GM04504 (cell line): Measurements from ENCODE around the gene DUS1L.
A peak's percentile ranks its signal among the peaks of the same experiment; 100 is the strongest.

Experiments
- DNase-seq: peaks from one replicate; pipeline ENCODE4 v3.0.0-alpha.2; 2012; ENCODE audit warnings: low read depth

The DUS1L gene

DNA sequence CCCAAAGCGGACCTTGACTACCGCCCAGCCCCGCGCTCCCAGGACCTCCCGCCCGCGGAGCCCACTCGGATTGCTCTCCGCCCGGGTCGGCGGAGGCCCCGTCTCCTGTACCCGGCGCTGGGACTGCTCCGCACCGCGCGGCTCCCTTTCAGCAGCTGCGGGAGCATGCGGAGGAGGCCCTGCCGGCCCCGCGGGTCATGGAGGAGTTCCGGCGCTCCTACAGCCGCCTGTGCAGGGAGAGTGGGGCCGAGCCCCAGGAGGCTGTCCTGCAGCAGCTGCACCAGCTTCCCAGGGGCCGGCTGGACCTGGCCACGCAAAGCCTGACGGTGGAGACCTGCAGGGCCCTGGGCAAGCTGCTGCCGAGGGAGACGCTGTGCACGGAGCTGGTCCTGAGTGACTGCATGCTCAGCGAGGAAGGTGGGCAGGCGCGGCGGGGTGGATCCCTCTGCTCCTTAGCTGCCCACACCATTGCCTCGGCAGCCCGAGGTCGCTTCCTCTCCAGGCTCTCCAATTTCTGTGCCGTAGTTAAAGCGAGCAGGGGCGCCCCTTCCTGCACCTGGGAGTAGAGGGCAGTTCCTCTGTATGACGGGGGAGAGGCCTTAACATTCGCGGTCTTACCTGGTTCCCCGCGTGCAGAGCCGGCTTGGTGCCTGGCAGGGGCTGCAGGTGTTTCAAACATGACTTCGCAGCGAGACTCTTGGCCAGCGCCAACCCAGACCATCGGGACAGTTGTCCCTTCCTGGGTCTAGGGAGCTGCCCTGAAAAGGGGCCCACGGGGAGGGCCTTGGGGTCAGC is 42.0 kb downstream of the DUS1L start:
- no peak for DNase-seq

DNA sequence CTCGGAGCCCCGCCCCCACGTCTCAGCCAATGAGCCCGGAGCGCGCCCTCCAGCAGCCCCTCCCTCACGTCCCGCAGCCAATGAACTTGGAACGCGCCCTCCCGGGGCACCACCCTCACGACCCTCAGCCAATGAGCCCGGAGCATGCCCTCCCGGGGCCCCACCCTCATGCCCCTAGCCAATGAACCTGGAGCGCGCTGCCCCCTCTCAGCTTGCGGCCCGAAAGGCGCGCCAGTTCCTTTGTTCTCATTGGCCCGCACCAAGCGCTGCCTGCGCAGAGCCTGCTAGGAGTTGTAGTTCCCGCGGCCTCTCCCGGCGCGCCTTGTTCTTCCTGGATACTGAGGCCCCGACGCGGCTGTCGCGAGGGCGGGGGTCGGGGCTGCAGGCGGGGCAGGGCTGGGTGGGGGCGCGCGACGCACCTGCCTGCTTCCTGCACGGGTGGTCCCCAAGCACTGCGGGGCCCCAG is 42.6 kb downstream of the DUS1L start, which contains the start of gene LRRC45:
TSS of gene LRRC45 (plus strand) at position 325 of the 466 bp plus-strand sequence. CDS start 339 bp downstream, outside the sequence.
- DNase-seq: peak; percentile 99

DNA sequence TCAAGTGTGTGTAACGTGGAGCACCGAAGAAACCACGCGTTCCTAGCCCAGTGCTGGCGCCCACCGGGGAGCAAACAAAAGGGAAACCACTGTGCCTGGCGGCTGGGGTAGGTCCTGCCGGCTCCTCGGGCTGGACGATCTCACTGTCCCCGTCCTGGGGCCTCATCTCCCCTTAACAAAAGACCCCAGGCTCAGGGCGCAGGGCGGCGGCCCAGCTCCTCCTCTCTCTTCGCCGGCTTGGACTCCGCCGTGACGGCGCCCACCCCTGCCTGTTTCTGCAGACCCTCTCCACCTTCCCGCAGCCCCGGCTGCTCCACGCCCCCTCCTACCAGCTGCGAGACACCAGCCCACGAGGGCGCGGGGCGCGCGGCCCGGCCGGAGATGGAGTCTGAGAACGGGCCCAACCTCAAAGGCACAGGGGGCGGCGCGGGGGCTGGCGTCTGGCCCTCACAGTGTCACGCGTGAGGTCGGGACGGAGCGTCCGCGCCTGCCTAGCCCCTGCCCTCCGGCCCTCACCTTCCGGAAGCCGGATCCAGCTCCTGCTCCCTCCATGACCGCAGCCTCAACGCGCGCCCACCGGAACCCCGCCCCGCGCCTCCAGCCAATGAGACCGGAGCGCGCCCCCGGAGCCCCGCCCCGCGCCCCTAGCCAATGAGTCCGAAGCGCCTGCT is 43.2 kb downstream of the DUS1L start, which contains the start of gene CENPX:
TSS of gene CENPX (minus strand) at position 569 of the 671 bp plus-strand sequence. CDS start at position 552, 17 bp downstream.
- no peak for DNase-seq

DNA sequence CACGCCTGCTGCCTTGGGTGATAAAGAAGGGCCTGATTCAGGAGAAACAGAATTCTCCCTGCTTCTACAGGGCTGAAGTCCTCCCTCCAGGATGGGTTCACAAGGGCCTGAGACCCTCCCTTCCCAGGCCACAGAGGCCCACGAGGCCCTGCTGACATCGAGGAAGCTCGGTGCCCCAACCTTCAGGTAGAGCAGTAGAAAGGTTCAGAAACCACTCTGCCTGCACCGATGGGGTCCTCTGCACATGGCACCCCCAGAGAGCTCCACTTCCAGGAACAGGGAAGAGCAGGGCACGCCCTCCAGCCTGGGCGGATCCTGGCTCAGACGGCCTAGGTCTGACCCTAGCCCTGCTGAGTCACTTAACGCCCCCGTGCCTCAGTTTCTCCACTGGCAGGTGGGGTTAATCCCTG is 43.7 kb downstream of the DUS1L start:
- DNase-seq: no peak

DNA sequence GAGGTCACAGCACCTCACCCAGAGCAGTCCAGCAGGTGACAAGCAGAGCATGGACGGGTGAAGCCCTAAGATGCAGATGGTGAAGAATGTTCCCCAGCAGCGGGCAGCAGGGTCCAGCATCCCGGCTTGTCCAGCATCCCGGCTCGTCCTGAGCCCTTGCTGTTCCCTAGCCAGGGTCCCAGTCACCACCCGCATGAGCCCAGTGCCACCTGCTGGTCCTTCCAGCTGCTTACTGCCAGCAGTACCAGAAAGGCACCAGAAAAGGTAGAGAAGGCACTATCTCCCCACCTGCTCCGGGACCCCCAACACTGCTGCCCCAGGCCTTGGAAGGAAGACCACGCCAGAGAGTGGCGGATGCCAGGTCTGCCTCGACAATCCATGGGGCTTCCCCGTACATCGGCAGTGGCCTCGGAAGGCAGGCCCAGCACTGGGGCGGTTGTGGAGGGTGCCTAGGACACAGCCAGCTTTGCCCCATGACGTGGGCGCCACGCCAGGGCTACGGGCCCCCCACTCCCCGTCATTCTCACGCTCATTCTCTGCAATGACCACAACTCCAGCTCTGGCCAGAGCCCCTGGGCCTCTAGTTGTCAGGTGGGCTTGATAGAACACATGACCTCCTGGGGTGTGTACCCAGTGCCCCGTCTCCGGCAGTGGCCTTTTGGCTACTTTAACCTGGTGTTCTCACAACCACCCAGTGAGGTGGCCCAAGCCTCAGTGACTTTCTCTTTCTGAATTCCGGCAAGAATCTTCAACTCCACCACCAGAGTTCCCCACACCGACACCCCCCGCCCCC is 44.3 kb downstream of the DUS1L start:
- peak; percentile 60 for DNase-seq

DNA sequence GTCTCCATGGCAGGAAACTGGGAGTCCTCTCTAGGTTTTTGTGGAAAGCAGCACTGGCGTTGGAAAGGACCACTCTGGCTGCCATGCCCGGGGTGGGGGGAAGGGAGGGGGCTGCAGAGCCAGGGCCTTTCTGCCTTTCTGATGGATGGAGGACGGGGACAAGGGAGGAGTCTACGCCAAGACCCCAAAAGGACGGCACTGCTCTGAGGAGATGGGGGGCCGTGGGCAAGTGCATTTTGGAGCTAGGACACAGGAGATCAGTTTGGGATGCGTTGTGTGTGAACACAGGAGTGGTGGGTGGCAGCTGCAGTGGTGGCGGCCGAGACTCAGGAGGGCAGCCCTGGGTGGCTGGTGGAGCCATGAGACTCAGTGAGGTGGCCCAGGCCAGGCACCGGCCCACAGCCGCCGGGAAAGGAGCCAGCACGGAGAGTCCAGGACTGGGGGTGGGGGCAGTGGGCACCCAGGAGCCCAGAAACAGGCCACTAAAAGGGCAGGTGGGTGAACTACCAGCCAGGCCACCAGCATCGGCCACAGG is 45.0 kb downstream of the DUS1L start:
- no peak for DNase-seq

DNA sequence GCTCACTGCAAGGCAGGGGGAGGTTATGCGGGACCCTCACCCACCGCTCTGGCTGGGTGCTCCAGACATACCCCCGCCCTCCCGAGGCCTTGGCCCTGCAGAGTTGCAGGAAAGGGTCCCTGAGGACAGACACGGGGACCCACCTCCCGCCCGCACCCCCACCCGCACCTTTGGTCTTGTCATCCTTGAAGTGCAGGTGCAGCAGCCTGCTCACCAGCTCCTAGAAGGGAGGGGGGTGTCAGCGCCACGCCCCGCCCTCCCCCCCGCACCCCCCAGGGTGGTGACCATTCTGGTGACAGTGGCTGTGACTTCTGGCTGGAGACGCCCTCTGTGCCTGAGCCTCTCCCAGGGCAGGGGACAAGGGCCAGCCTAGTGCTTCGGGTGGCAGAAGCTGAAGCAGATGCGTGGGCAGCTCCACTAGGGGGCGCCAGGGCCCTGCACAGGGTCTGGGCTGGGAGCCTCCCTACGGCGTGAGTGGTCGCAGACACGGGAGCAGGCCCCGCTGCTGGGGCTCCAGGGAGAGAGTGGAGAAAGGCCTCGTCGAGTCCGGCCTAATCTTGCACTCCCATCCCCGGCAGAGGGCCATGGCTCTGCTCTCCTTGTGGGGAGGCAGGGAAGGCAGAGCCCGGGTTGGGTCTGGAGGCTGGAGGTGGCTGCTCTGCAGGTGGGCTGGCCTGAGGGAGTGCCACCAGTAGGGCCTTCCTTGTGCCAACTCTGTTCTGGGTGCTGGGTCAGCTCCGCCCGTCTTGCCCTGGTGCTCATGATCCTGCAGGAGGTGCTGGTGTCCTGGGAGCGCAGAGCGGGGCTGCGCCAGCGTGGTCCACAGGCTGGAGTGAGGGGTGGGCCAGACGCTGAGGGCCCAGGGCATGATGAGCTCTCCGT is 45.7 kb downstream of the DUS1L start:
- no peak for DNase-seq

DNA sequence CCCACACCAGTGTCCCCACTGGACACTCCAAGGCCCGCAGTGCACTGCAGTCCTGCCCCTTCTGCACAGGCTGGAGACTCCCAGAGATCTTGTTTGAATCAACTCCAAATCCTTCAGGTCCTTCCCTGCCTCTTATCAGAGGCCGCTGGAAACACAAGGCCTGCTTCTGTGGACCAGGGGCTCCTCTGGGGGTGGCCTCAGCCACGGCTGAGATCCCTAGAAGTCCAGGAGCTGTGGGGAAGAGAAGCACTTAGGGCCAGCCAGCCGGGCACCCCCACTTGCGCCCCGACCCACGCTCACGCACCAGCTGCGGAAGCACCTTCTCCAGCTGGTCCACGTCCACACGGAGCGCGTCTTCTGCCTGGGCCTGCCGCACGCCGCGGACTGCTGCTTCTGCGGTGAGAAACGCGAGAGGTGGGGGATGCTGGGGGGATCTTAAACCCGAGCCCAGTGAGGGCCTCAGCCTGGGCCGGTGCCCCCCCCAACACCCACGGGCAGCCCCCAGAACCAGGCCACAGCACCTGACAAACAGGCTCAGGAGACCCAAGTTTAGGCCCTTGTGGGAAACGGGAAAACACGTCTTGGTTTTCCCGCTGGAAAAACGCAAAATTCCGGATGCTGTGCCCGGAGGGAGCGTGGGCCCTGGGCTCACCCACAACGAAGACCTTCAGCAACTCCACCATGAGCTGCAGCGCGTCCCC is 46.5 kb downstream of the DUS1L start:
- no peak for DNase-seq

DNA sequence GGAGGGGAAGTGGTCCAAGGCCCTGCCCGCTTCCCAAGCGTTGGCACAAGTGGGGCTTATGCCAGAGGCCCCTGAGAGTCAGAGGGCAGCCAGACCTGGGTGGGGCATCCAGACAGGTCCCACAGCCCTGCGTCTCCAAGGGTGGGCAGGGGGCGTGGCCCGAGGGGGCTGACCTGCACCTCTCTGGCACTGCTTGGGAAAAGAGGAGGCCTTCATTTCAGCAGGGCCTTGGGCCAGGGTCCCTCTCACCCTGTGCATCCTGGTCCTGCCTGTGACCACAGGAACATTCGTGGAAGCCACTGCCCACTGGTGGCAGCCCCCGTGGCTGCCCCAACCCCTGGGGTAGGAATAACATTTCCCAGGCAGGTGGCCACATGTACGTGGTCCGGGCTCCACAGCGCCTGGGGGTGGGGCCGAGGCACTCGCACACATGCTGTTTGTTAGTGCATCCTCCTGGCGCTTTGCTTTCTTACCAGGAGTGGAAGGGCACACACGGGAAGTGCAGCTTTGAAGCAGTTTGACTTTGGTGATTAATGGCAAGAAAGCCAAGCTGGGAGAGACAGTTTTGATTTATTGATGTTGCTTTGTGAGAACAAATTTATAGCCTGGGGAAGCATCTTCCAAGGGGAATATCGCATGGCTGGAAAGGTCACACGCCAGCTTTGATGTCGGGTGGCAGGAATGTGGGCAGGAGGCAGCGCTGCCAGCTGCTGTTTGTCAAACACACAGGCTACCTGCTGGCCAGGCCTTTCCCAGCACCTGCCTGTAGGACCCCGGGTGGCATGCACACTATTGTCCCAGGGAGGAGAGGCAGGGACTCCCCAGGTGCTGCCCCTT is 47.2 kb downstream of the DUS1L start:
- no peak for DNase-seq

DNA sequence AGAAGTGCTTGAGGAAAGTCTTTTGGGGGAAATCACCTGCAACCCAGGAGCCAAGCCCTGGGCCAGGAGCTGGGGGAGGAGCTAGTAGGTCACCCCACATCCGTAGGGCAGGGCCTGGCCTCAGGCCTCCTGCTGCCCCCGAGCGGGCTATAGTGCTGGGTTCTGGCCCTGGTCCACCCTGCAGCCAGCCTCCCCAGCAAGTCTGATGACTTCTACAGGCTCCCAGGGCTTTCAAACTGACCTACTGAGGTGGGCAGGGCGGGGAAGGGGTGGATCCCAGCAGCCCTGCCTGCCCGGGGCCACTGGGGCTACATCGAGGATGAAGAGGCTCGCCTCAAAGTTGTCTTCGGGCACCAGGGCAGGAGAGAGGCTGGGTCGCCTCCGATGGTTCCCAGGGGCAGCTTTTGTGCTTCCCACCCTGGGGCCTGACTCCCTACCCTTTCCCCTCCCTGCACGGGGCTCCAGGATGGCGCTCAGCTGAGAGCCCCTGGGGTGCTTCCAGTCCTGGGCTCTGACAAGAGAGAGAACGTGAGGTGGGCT is 47.9 kb downstream of the DUS1L start:
- no peak for DNase-seq

DNA sequence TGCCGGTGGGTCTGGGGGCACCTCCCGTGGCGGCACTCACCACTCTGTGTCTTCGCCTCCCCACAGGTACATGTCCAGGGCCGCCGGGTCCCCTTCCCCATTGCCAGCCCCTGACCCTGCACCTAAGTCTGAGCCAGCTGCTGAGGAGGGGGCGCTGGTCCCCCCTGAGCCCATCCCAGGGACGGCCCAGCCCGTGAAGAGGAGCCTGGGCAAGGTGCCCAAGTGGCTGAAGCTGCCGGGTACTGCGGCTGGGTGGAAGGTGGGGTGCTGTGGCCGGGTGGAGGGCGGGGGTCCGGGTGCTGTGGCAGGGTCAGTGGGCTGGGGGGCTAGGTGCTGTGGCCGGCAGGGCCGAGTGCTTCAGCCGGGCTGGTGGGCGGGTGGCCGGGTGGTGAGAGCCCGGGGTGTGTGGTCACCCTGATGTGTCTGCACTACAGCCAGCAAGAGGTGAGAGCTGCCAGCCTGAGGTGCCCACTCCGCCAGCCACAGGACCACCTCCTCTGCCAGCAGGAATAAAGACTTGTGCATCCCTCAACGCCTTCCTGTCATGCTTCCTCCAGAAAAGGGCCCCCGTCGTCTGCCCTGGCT is 48.6 kb downstream of the DUS1L start:
- DNase-seq: no peak

DNA sequence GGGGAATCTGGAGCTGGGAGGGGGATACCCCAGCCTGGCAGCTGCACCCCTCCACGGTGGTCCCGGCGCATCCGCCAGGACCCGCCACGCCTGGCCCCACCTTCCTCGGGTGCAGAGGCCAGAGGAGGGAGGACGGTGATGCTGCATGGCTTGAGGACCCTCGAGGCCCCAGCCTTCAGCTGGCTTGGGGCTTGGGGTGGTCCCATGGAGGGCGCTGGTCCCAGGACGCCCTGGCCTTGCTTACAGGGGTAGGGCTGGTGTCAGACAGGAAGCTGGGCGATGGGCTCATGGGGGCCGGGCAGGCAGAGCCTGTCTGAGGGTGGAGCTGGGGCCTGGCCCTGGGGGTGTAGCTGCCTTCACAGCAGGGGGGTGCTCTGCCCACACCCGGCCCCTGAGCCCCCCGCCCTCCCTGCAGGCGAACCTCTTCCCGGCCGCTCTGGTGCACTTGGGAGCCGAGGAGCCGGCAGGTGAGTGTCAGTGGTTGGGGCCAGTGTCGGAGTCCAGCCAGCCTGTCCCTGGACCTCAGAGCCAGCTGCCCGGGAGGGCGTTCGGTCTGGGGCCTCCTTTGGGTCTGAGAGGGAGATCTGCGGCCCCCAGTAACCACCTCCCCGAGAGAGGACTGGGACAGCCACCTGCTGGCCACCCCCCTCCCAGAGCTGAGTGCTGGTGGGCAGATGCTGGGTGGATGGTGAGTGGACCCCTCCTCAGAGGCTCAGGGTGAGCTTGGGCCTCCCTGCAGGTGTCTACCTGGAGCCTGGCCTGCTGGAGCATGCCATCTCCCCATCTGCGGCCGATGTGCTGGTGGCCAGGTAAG is 49.3 kb downstream of the DUS1L start:
- no peak for DNase-seq

DNA sequence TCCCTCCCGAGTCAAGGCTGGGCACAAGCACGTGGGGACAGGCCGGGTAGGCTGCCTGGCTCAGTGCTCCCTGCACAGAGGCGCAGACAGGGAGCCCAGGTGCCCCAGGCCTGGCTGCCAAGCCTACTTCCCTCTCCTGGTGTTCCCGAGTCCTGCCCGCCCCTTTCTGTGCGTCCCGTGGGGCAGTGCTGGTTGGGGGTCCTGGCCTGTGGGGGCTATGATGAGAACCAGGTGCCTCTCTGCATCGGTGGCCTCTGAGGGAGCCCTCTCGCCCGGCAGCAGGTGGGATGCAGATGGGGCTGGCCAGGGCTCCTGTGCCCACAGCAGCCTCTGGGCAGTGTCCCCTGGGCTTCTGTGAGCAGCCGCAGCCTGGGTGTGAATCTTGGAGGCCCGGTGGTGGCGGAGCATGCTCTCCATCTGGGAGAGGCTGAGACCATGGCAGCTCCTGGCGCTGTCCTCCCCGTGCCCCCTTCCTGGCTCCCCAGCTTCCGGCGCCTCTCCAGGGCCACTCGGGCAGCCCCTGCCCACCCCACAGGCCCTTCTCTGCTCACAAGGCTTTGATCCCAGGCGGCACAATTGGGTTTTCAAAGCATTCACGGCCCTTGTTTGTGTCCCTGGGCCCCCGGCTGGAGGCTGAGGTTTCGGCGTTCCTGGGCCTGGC is 50.2 kb downstream of the DUS1L start:
- DNase-seq: no peak

DNA sequence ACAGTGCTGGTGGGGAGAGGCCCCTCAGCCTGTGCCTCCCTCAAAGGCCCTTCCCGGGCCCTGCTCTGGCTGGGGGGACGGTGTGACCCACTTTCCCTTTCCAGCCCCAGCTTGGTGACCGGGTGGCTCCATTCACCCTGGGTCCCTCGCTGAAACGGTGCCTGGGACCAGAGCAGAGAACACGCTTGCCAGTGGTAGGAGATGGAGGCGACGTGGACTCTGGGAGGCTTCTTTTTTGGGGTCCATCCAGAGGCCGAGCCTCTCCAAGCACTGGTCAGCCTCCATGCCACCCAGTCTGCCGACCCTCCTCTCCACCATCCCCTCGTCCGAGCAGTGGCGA is 50.7 kb downstream of the DUS1L start:
- no peak for DNase-seq

DNA sequence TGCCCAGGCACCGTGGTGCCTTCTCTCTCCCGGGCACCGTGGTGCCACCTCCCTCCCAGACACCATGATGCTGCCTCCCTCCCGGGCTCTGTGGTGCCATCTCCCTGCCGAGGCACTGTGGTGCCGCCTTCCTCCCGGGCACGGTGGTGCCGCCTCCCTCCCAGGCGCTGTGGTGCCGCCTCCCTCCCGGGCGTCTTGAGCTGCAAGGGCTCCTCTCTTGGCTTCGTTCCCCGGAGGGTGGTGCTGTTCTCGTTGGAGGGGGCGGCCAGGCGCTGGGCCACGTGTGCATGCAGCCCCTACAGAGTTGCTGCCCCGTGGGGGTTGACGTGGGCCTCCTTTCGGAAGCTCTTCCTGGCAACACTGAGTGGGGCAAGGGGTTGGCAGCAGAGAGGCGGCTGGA is 51.2 kb downstream of the DUS1L start:
- DNase-seq: no peak

DNA sequence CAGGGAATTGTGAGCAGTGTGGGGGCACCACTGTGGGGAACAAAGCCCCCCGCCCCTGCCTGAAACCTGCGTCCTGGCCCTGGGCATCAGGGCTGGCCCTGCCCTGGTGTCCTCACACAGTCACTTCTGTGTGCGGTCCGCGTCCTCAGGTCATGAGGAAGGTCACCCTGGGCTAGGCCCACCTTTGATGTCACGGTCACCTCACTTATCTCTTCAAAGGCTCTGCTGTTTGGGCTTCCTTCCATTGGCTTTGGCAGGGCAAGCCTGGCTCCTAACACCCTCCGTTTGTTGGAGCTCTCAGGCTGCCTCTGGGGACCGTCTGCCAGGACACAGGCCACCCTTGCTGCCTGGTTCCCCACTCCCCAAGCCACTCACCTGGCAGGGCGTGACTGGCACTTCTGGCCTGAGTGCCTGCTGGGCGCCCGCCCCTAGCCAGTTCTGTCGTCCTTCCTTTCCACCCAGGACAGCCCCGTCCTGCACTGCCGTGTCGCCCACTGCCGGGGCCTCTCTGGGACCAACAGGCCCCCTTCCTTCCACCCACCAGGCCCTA is 51.8 kb downstream of the DUS1L start:
- DNase-seq: no peak

DNA sequence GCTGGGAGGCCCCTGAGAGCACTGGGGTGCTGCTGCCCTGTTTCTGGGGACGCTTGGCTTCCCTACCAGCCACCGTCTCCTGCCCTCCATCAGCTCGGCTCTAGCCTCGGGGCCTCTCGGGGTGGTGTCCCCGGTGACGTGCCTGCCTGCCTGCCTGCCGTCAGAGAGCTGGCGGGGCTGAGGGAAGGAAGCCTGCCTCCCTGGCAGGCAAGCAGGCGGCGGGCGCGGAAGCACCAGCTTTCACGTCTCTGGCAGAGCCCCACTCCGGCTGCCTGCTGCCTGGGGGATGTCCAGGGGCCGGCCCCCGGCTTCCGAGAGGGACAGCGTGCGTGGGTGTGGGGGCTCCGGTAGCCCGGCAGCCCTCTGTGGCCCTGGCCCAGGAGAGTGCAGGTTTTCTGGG is 52.3 kb downstream of the DUS1L start:
- no peak for DNase-seq
